ENCODE measurements around the gene NTN5.

The NTN5 gene

DNA sequence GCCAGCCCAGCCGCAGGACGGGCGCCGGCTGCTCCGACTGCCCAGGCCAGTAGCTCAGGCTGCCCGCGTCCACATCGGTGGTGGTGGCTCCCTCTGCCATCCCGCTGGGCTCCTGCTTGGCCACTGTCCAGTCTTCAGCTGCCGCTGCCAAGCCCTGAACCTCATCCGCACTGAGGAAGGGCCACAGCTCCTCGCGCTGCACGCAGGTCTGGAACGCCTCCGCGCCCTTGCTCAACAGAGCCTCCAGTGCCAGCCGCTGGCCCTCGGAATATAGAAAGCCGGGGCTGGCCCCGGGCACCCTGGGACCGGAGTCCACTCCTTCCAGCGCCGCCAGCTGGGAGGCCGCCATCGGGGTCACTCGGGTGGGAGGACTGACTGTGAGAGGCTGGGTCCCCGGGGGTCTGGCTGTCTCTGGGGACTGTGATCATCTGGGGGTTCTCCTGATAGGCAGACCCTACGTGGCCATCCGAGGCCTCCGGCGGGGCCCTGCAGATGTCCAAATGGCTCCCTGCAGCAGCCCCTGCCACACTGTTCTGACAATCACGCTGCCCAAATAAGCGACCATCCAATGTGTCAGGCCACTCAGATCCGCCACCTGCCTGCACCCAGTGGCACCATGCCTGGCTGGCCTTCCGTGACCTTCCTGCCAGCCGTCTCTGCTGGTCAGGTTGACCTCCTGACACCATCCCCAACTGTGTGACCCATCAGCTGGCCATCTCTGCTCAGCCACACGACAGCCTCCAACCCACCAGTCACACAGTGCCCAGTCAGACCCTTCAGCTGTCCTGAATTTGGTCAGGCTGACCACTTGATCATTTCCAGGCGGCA lies 59.6 kb downstream of the NTN5 start:
- DNase-seq, result no peak

DNA sequence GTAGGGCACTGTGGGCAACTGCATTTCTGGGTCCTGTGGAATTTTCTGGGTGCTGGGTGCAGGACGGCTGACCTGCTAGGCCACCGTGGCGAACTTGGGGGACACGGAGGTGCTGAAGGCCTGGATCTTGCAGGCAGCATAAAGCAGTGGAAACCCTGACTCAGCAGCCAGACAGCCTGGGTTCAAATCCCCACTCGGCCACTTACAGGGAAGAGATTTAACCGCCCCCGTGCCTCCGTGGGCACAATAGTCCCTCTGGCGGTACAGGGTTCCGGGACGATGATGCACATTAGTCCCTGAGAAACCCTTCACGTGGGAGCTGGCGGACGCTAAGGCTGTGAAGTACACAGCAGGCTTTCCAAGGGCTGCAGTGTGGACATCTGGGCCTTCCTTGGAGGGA lies 60.9 kb downstream of the NTN5 start:
- DNase-seq, result no peak

All from stimulated activated CD4-positive, alpha-beta T cell treated with anti-CD3 and anti-CD28 coated beads, Interleukin-2, amount 100 ng/mL, for 24 hours (primary cell).